Measurements from ENCODE around the gene TSPYL6. TPM values are rescaled to one million over a fixed set of nuclear protein-coding genes. Genes with fewer than 3 reads are reported as not detected.

TSPYL6 gene
- total and polyA plus RNA-seq, 2 of the 8 experiments (the other 6 are each of a cell fraction or from before 2014, with no cell fraction given), result not detected

DNA sequence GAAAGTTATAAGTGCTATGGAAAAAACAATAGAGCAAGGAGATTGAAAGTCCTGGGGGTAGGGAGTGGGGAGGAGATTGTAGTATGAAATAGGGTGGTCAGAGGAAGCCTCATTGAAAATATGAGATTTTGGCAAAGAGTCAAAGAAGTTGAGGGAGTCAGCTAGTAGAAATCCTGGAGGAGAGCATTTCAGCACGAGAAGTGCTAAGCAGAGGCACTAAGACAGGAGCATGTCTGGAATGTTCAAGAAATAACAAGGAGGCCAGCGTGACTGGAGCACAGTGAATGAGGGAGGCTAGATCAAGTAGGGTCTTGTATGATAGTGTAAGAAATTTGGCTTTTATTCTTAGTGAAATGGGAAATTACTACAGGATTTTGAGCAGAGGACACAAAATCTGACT, 2.1 kb upstream of the TSPYL6 start (continued):
- no peak for TF ChIP-seq TEAD4 (IDR thresholded peaks at IDR 0.05; ENCODE audit: low read depth, low read length)
- TF ChIP-seq GABPA (IDR thresholded peaks at IDR 0.05; ENCODE audit: borderline replicate concordance, insufficient read depth, low read length), result no peak
- TF ChIP-seq RNF2 (IDR thresholded peaks at IDR 0.05; ENCODE audit: borderline replicate concordance, low read depth, low read length, missing control alignments, poor library complexity, severe bottlenecking), result no peak
- TF ChIP-seq CEBPB (IDR thresholded peaks at IDR 0.05; ENCODE audit: low read depth, low read length), result no peak

Data from H1 (cell line).